ENCODE measurements around the gene SLC6A6.

SLC6A6 gene

DNA sequence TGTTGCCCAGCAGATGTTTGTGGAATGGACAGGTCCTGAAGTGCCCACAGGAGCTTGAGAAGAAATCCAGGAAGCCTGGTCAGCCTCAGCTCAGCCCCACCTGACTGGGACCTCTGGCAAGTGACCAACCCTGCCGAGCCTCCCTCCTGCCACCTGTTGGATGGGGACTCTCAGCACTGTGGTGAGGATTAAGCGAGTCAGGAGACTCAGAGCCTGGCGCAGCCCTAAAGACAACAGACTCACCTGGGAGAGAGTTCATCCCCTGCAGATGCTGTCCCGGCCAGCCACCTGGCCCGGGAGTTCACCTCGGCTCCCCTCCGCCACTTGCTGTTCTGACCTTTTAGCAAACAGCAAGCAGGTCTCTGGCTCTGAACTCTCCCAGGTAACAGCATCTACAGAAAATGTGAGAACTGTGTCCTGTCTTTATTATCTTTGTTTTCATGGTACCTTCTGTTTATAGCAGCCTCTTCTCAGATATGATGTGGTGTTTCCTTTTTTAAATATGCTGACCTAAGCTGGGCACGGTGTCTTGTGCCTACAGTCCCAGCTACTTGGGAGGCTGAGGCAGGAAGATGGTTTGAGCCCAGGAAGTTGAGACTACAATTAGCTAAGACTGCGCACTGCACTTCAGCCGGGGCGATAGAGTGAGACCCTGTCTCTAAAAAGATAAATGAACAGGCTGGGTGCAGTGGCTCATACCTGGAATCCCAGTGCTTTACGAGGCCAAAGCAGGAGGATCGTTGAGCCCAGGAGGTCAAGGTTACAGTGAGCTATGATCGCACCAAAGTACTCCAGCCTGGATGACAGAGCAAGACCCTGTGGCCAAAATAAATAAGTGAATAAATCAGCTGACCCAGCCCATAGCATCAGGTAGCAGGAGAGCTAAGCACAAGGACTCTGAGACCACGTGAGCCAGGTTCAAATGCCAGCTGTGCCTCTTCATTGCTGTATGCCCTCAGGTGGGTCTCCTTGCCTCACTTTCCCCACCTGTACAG, 32.4 kb upstream of the SLC6A6 start:
- no peaks in the 10 kb centered on the region for H3K27me3 ChIP-seq
- peaks cover 5% of the 10 kb centered on the region; the same call in 1 of the 2 replicates for H3K4me1 ChIP-seq
- H3K36me3 ChIP-seq, result no peaks in the 10 kb centered on the region
- TF ChIP-seq, protein P1, sequence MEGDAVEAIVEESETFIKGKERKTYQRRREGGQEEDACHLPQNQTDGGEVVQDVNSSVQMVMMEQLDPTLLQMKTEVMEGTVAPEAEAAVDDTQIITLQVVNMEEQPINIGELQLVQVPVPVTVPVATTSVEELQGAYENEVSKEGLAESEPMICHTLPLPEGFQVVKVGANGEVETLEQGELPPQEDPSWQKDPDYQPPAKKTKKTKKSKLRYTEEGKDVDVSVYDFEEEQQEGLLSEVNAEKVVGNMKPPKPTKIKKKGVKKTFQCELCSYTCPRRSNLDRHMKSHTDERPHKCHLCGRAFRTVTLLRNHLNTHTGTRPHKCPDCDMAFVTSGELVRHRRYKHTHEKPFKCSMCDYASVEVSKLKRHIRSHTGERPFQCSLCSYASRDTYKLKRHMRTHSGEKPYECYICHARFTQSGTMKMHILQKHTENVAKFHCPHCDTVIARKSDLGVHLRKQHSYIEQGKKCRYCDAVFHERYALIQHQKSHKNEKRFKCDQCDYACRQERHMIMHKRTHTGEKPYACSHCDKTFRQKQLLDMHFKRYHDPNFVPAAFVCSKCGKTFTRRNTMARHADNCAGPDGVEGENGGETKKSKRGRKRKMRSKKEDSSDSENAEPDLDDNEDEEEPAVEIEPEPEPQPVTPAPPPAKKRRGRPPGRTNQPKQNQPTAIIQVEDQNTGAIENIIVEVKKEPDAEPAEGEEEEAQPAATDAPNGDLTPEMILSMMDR (IDR thresholded peaks at IDR 0.05; ENCODE audit: low read depth, low read length), result no peak
- no peak overlapping the region for H3K4me3 ChIP-seq (ENCODE audit: low read depth, low read length)
- no peak for DNase-seq
- no peaks in the 10 kb centered on the region for H3K9me3 ChIP-seq

DNA sequence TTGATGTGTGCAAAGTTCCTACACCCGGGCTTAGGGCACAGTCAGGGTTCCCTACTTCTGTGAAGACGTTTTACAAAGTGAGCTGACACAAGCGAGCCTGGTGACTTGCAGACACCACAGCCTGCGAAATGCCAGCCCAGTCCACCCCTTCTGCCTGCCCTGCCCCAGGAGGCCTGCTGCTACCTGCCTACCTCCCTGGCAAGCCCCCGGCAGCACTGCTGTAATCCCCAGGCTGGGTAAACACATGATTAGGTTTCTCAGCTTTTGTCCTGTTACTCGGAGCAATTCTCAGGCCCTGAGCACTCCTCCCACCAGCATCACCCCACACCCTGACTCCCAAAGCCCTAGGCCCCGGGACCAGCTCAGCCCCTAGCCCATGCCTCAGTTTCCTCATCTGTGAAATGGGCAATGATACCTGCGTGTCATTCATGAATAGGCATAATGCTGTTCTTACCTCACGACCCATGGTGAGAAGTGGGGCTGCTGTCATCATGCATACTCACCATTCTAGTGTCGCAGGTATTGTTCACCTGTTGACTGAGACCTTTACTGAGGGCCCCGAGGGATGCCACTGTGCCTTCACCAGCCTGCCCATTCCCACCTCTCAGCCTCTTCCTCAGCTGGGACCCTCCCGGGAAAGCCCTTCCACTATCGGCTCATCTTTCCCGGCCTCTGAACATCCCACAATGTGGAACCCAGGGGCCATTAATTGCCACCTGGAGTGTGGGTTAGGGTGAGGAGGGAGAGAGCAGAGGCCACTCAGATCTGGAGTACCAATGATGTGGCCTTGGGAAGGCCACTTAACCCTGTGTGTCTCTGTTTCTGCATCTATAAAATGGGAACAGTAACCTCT, 31.5 kb upstream of the SLC6A6 start:
- no peaks in the 10 kb centered on the region for H3K36me3 ChIP-seq
- DNase-seq, result no peak
- no peaks in the 10 kb centered on the region for H3K27me3 ChIP-seq
- H3K9me3 ChIP-seq, result no peaks in the 10 kb centered on the region
- H3K4me3 ChIP-seq (ENCODE audit: low read depth, low read length), result no peak overlapping the region
- peaks cover 5% of the 10 kb centered on the region; the same call in 1 of the 2 replicates for H3K4me1 ChIP-seq
- TF ChIP-seq, protein P1 (IDR thresholded peaks at IDR 0.05; ENCODE audit: low read depth, low read length), result no peak

DNA sequence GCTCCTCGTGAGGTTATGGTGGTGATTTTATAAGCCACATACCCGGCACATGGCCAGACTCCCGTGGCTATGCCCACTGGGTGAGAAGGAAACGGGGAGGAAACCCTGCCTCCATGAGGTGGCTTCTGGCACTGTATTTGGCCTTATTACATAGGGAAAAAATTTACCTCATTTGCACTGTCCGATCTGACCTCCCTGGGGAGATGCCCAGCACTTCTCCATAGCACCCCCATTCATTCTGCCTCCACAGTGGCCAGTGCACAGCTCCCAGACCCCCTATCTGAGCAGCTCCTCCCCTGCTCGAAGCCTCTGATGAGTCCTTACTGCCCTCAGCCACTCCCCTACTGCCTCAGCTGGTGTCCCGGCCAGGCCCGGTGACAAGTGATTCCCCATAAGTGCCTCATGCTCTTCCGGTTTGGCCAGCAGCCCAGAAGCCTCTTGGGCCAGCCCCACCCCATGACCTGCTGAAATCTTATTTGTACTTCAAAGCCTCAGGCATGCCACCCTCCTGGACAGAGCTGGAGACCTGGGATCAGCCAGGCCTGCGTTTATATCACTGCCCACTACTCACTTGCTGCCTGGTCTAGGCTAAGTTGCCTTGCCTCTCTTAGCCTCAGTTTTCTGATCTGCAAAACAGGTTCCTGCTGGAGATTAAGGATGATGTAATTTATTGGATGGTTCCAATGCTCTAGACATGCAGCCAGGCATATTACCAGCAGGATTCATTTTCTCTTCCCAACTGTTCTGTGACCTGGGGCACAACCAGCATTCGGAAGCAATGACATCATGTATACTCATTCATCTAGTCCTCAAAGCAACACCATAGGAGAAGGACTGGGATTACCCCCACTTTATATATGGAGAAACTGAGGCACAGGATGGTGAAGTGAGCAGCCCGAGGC, 30.6 kb upstream of the SLC6A6 start:
- Histone ChIP-seq H3K4me3 (ENCODE audit: low read depth, low read length) (no peak overlapping the region), H3K27me3 (no peaks in the 10 kb centered on the region), H3K9me3 (no peaks in the 10 kb centered on the region), H3K36me3 (no peaks in the 10 kb centered on the region), H3K4me1 (peaks cover 5% of the 10 kb centered on the region; the same call in 1 of the 2 replicates)
- TF ChIP-seq, protein P1 (IDR thresholded peaks at IDR 0.05; ENCODE audit: low read depth, low read length), result peak; percentile 18; the same call in 1 of the 2 replicates
- DNase-seq, result peak; percentile 78

DNA sequence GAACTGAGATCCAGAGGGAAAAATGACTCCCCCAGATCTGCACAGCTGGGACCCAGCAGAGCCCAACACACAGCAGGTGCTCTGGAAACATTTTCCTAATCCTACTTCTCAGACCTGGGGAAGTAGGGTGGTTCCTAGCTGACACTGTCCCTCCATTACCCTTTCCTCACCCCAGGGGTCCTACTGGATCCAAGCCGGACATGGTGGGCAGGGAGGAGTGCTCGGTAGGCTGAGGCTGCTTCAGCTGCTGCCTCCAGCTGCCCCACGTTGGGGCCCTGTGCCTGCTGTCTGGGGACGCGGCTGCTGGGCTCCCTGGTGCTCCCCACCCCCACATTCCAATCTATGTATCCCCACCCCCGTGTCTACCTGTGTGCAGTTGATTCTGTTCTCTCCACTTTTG, 29.8 kb upstream of the SLC6A6 start:
- Histone ChIP-seq H3K27me3 (no peaks in the 10 kb centered on the region), H3K36me3 (no peaks in the 10 kb centered on the region), H3K9me3 (no peaks in the 10 kb centered on the region), H3K4me3 (ENCODE audit: low read depth, low read length) (no peak overlapping the region), H3K4me1 (peaks cover 5% of the 10 kb centered on the region; the same call in 1 of the 2 replicates)
- TF ChIP-seq, protein P1 (IDR thresholded peaks at IDR 0.05; ENCODE audit: low read depth, low read length), result no peak
- DNase-seq, result no peak

DNA sequence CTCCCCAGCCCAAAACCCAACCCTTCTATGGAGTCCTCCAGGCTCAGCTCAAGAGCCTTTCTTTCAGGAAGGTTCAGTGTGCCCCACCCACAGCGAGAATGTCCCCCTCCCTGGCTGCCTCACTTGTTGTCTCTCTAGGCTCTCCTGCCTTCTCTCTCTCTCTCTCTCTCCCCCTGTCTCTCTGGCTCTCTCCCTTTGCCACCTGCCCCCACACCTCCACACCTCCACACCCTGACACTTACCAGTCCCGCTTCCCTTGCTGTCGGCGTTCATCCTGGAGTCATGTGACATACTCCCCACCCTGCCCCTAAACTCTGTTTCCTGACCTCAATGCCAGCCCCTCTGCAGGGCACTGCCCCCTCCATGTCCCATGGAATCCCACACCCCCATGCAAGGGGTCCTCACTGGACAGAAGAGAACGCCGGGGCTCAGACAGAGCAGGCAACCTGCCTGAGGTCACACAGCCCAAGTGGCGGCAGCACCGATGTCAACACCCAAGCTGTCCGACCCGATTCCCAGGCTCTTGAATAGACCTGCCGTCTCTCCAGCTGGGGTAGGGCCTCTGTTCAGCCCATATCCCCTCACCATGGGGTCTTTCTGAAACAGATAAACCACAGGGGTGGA, 28.5 kb upstream of the SLC6A6 start:
- TF ChIP-seq, protein P1 (IDR thresholded peaks at IDR 0.05; ENCODE audit: low read depth, low read length), result no peak
- Histone ChIP-seq H3K36me3 (no peaks in the 10 kb centered on the region), H3K9me3 (no peaks in the 10 kb centered on the region), H3K4me1 (peaks cover 5% of the 10 kb centered on the region; the same call in 1 of the 2 replicates), H3K27me3 (no peaks in the 10 kb centered on the region), H3K4me3 (ENCODE audit: low read depth, low read length) (no peak overlapping the region)
- DNase-seq, result no peak

Data from BE2C (cell line).